NCI-H2107 treated with DMSO at 0.1 percent for 48 hours (cell line): ENCODE results near the gene CD68.
"Not testable (repeated sequence)": the region's sequence is repeated elsewhere in the genome, so short reads cannot be mapped to it uniquely, and the experiment has no call there.

Experiments used
- DNase-seq: peaks from one replicate; lab custom pipeline; 2025; ENCODE audit not compliant: unreplicated experiment; lab: John Stamatoyannopoulos, UW

The CD68 gene

GRCh38 chr17:7613769-7614424 is 34.5 kb downstream of the CD68 start:
- DNase-seq, result no peak

GRCh38 chr17:7614425-7615264 is 35.2 kb downstream of the CD68 start, which contains the start of gene FXR2:
Gene FXR2, minus strand, starts transcription at chr17:7614897. Its CDS starts 365 bp downstream, at chr17:7614532.
- DNase-seq, result peak; percentile 94

GRCh38 chr17:7615265-7615747 is 35.9 kb downstream of the CD68 start:
- no peak for DNase-seq

- no peak for DNase-seq
These were observed 39.2 kb downstream of the CD68 start for GRCh38 chr17:7618608-7619007.

GRCh38 chr17:7620835-7621234 is 41.4 kb downstream of the CD68 start:
- DNase-seq, result no peak

- no peak for DNase-seq
These were observed 44.2 kb downstream of the CD68 start for GRCh38 chr17:7623661-7624060.

- not testable (repeated sequence) for DNase-seq
These were observed 46.3 kb downstream of the CD68 start for GRCh38 chr17:7625749-7626148.

GRCh38 chr17:7626307-7626706 is 46.9 kb downstream of the CD68 start:
- no peak for DNase-seq

- DNase-seq, result no peak
These were observed 47.5 kb downstream of the CD68 start for GRCh38 chr17:7626956-7627249.

- peak; percentile 18 for DNase-seq
These were observed 48.0 kb downstream of the CD68 start, which contains the start of gene SAT2 for GRCh38 chr17:7627250-7628121. Gene SAT2, minus strand, starts transcription at chr17:7627821. Its CDS starts 186 bp downstream, at chr17:7627635.

- no peak for DNase-seq
These were observed 50.6 kb downstream of the CD68 start, which contains the start of gene SHBG for GRCh38 chr17:7629939-7630571. Gene SHBG, plus strand, starts transcription at chr17:7630135. Its CDS starts 38 bp downstream, at chr17:7630173.
